HG03457 (cell line): Measurements from ENCODE around the gene POGLUT2.

Experiments
- ATAC-seq: cut with Tn5 transposase; IDR thresholded peaks from one replicate; pipeline ENCODE4 v1.9.1; 2021; ENCODE audit warnings: moderate number of reproducible peaks; ENCODE audit not compliant: unreplicated experiment

The POGLUT2 gene

GRCh38 chr13:102771298-102772041, 27.3 kb downstream of the POGLUT2 start:
- no peak for ATAC-seq

GRCh38 chr13:102770435-102770834, 28.3 kb downstream of the POGLUT2 start:
- no peak for ATAC-seq

- no peak for ATAC-seq
Observed at GRCh38 chr13:102769679-102770078, 29.1 kb downstream of the POGLUT2 start.

- ATAC-seq: no peak
Observed at GRCh38 chr13:102768909-102769308, 29.9 kb downstream of the POGLUT2 start.

- ATAC-seq: no peak
Observed at GRCh38 chr13:102763741-102764140, 35.0 kb downstream of the POGLUT2 start.

- no peak for ATAC-seq
Observed at GRCh38 chr13:102761071-102761470, 37.7 kb downstream of the POGLUT2 start.

- no peak for ATAC-seq
Observed at GRCh38 chr13:102758842-102759241, 39.9 kb downstream of the POGLUT2 start.

- ATAC-seq: no peak
Observed at GRCh38 chr13:102757006-102757405, 41.8 kb downstream of the POGLUT2 start.

- no peak for ATAC-seq
Observed at GRCh38 chr13:102751886-102752285, 46.9 kb downstream of the POGLUT2 start.

- no peak for ATAC-seq
Observed at GRCh38 chr13:102742506-102742905, 56.3 kb downstream of the POGLUT2 start.

- no peak for ATAC-seq
Observed at GRCh38 chr13:102742101-102742500, 56.7 kb downstream of the POGLUT2 start.
